GM13977 (cell line): ENCODE data around the gene NSUN2.

Source experiments
- DNase-seq: peaks from one replicate; pipeline ENCODE4 v3.0.0; 2012; ENCODE audit warnings: low spot score
- CTCF ChIP-seq: IDR thresholded peaks from 2 replicates; pipeline ENCODE4 v1.5.1; 2012; ENCODE audit warnings: mild to moderate bottlenecking, control low read depth; ENCODE audit not compliant: insufficient read depth; ENCODE audit errors: extremely low read depth, missing control alignments
- in situ Hi-C: fragments of 300-500 bp; cut with MboI; formaldehyde crosslinking; loops from one replicate; pipeline ENCODE4 v1.12.0; 2022; ENCODE audit warnings: low sequenced_read_pairs, low pct_unique_long_range_greater_than_20kb, mixed read lengths, inconsistent platforms; ENCODE audit not compliant: unreplicated experiment

Gene NSUN2

DNA sequence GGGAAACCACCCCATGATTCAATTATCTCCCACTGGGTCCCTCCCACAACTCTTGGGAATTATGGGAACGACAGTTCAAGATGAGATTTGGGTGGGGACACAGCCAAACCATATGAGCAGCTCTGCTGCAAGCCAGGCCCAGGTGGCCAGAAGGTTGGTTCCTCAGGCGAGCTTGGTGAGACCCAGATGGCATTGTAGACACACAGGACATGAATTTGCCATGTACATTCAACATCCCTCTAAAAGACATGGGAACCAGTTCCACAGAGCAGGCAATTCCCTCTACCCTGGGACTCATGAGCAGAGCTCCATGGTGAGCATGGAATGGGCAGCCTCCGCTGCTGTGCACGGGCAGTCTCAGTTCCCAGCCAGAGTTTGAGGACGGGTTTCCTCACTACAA is 53.3 kb downstream of the NSUN2 start:
- DNase-seq: no peak
- in situ Hi-C loops: loop anchor here (25.0 kb wide), 1 partner anchor 692 kb away; no protein-coding TSS in a partner anchor
- no peak for TF ChIP-seq CTCF

GRCh38 chr5:6578676-6579343 is 54.0 kb downstream of the NSUN2 start:
- in situ Hi-C loops: loop anchor here (25.0 kb wide), 1 partner anchor 692 kb away; no protein-coding TSS in a partner anchor
- no peak for TF ChIP-seq CTCF
- no peak for DNase-seq

DNA sequence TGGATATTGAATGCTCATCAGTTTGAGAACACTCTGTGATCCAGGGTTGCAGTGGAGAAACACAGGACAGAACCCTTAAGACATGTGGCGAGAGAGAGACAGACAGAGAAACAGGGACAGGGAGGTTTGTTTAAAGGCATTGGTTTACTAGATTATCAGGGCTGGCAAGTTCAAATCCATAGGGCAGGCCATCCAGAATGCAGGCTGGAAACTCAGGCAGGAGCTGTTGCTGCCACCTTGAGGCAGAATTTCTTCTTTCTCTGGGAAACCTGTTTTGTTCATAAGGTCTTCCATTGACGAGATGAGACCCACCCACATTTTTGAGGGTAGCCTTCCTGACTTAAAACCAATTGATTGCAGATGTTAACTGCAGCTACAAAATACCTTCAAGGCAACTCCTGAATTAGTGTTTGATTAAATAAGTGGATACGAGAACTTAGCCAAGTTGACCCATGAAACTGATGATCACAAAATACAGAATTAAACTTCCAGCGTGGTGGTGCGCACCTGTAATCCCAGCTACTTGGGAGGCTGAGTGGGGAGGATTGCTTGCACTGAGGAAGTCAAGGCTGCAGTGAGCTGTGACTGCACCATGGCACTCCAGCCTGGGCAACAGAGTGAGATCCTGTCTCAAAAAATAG is 55.9 kb downstream of the NSUN2 start:
- peak; percentile 57 for TF ChIP-seq CTCF
- DNase-seq: peak; percentile 73
- in situ Hi-C loops: loop anchor here (25.0 kb wide), 1 partner anchor 690 kb away; no protein-coding TSS in a partner anchor

DNA sequence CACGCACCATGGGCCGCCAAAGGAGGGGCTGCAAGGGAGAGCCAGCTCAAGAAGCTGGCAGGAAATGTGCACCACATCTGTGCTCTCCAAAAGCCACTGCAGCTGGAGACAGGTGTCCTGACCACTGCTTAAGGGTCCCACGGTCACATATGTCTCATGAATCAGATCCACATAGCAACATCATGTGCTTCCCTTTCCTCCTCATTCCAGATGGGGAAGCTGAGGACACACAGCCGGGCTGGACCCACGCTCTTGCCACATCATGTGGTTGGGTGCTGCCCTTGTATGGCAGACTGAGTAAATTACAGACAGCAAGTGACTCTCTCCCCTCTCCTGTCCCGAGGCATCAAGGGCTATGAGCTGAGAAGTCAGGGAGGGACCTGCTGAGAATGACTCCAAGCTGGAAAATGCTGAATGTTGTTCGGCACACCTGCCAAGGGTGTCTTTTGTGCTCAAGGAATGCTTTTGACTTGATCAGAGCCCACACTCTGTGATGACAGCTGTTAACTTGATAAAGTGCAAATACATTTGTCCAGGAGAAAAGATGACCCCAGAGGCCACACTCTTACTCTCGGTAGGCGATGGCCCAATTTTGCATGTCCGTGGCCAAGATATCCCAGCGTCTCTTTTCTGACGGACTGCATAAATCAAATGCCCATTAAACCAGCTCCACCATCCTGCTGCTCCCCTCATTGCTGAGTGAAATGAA is 58.2 kb downstream of the NSUN2 start:
- no peak for DNase-seq
- TF ChIP-seq CTCF: peak; percentile 34
- in situ Hi-C loops: loop anchor here (25.0 kb wide), 1 partner anchor 687 kb away; no protein-coding TSS in a partner anchor

DNA sequence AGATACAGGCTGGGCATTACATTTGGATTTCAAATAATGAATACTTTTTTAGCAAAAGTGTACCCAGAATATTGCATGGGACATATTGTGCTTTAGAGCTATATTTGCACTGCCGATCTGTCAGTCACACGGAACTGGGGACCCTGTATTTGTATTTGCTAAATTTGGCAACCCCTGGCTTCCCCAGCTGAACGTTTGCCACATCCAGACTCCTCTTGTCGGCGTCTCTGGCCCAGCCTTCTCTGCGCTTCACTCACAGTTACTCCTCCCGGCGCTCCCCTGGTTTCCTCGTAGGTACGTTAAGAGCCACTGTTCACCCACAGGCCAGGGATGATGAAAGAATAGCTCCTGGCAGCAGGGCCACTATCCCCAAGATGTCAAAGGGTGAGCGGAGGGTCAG is 58.7 kb downstream of the NSUN2 start:
- no peak for TF ChIP-seq CTCF
- in situ Hi-C loops: no loop called here
- DNase-seq: no peak

DNA sequence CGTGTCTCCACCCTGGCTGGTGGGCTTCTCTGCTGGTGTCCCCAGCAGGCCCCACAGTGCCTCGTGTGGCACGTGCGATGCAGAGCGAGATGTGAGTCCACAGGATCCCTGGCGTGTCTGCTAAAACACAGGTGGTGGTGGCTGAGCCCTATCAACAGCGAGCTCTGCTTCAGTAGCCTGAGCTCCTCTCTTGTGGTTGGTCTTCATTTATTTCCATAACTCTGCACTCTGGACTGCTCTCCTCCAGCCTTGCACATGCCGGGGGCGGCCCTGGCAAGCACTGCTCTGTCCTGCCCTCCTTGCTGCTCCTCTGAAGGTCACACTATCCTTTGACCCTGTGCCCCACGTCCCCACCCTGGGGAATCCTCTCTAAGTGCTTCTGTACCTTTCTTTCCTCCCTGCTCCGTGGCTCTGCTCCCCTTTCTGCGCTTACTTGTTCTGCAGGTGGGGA is 59.2 kb downstream of the NSUN2 start:
- no peak for TF ChIP-seq CTCF
- DNase-seq: no peak
- in situ Hi-C loops: no loop called here
